Effector CD4-positive, alpha-beta T cell (primary cell): ENCODE results near the gene MKRN2.

Source experiments
- DNase-seq: peaks from one replicate; pipeline ENCODE4 v3.0.0-alpha.2; 2020

The MKRN2 gene

GRCh38 chr3:12556314-12556689 lies 585 bp upstream of the MKRN2 start:
- DNase-seq = no peak

GRCh38 chr3:12557473-12558100 lies 700 bp downstream of the MKRN2 start:
- DNase-seq = no peak

- no peak for DNase-seq
Measured at GRCh38 chr3:12558706-12559105, 1.8 kb downstream of the MKRN2 start.

- DNase-seq = no peak
Measured at GRCh38 chr3:12559520-12559919, 2.6 kb downstream of the MKRN2 start.

GRCh38 chr3:12560505-12561190 lies 3.8 kb downstream of the MKRN2 start:
- DNase-seq = no peak

- no peak for DNase-seq
Measured at GRCh38 chr3:12561397-12561796, 4.5 kb downstream of the MKRN2 start.

- no peak for DNase-seq
Measured at GRCh38 chr3:12562451-12562850, 5.6 kb downstream of the MKRN2 start.

- no peak for DNase-seq
Measured at GRCh38 chr3:12566976-12567375, 10.1 kb downstream of the MKRN2 start.

GRCh38 chr3:12568747-12569146 lies 11.9 kb downstream of the MKRN2 start:
- no peak for DNase-seq

GRCh38 chr3:12569836-12570235 lies 12.9 kb downstream of the MKRN2 start:
- DNase-seq = no peak

GRCh38 chr3:12571986-12572385 lies 15.1 kb downstream of the MKRN2 start:
- no peak for DNase-seq

GRCh38 chr3:12574131-12574530 lies 17.2 kb downstream of the MKRN2 start:
- DNase-seq = no peak

GRCh38 chr3:12574661-12575060 lies 17.8 kb downstream of the MKRN2 start:
- no peak for DNase-seq

GRCh38 chr3:12577379-12577778 lies 20.5 kb downstream of the MKRN2 start:
- DNase-seq = no peak

GRCh38 chr3:12578742-12579141 lies 21.9 kb downstream of the MKRN2 start:
- no peak for DNase-seq

GRCh38 chr3:12579456-12579855 lies 22.6 kb downstream of the MKRN2 start:
- no peak for DNase-seq

- DNase-seq = no peak
Measured at GRCh38 chr3:12579905-12580304, 23.0 kb downstream of the MKRN2 start.

- DNase-seq = no peak
Measured at GRCh38 chr3:12582730-12583129, 25.8 kb downstream of the MKRN2 start.

- no peak for DNase-seq
Measured at GRCh38 chr3:12583280-12583679, 26.4 kb downstream of the MKRN2 start.

GRCh38 chr3:12584083-12584482 lies 27.2 kb downstream of the MKRN2 start:
- DNase-seq = no peak

- no peak for DNase-seq
Measured at GRCh38 chr3:12585181-12585580, 28.3 kb downstream of the MKRN2 start.

GRCh38 chr3:12585970-12586369 lies 29.1 kb downstream of the MKRN2 start:
- DNase-seq = no peak

GRCh38 chr3:12586403-12586802 lies 29.5 kb downstream of the MKRN2 start:
- DNase-seq = no peak

- DNase-seq = no peak
Measured at GRCh38 chr3:12588039-12589009, 31.4 kb downstream of the MKRN2 start.
